IPS-15b (cell line): ENCODE data around the gene TENT5C.

Experiments
- H3K27me3 ChIP-seq: one replicate; pipeline ENCODE4 v1.6.1; 2013; ENCODE audit warnings: low read length; ENCODE audit not compliant: control insufficient read depth, insufficient read depth
- H3K36me3 ChIP-seq: one replicate; pipeline ENCODE4 v1.6.1; 2013; ENCODE audit warnings: low read length; ENCODE audit not compliant: control insufficient read depth, insufficient read depth
- H3K4me1 ChIP-seq: one replicate; pipeline ENCODE4 v1.6.1; 2013; ENCODE audit warnings: mild to moderate bottlenecking, low read length; ENCODE audit not compliant: control insufficient read depth, insufficient read depth
- H3K4me3 ChIP-seq: one replicate; pipeline ENCODE4 v1.5.1; 2013; ENCODE audit warnings: low read depth, low read length
- H3K9ac ChIP-seq: one replicate; pipeline ENCODE4 v1.6.1; 2013; ENCODE audit warnings: low read depth, mild to moderate bottlenecking, low read length
- H3K9me3 ChIP-seq: one replicate; pipeline ENCODE4 v1.6.1; 2013; ENCODE audit warnings: mild to moderate bottlenecking, low read length; ENCODE audit not compliant: control insufficient read depth, insufficient read depth

Gene TENT5C

DNA sequence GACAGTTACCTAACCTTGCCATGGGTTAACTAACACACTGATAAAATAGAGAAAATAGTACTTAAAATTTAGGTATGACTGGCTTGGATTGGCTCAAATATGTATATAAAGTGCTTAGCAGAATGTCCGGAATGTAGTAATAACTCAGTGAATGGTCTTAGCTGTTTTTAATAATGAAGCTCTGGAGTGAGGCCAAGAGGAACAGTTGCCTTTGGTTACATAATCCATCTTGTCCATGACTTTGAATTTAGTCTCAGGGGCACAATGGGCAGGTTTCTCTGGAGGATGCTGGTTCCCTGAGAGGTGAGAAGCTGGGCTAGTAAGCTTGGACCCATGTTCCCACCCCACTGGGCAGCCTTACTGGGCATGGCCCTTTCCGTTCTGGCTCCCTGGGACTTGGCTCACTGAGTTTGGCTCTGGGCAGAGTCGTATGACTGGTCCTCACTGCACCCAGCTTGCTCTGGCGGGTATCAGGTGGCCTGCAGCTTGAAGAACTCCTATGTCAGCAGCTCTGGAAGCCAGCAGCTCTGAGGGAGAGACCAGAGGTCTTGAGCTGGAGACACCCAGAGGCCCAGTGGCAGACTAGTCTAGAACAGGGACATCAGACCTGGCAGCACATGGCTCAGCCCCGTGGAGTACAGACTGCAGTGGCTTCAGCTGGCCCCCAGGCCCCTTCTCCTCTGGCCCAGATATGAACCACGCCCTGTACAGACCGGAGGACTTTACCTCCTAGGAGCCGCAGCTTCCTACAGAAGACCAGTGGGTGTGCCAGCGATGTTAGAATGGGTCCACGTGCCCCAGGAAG is 40.4 kb downstream of the TENT5C start:
- H3K4me1 ChIP-seq: no peaks in the 10 kb centered on the region
- no peaks in the 10 kb centered on the region for H3K27me3 ChIP-seq
- H3K9me3 ChIP-seq: no peaks in the 10 kb centered on the region
- no peak overlapping the region for H3K4me3 ChIP-seq
- H3K36me3 ChIP-seq: no peaks in the 10 kb centered on the region
- H3K9ac ChIP-seq: no peak overlapping the region

DNA sequence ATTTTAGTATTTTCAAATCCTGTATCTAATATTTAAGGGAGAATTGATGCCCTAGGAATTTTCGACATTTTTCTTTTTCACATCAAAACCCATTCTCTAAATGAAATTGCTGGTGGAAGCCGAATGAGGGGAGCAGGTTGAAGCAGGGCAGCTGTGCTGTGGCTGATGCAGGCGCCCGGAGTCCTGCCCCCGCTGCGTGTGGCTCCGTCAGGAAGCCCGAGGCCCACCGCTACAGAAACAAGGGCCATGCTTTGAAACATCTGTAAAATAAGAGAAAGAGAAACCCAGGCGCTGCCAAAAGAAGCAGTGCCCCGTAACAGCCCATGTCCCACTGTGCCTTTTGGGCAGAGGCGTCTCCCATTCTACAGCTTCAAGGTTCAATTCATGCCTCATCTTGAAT is 41.1 kb downstream of the TENT5C start:
- H3K9ac ChIP-seq: no peak overlapping the region
- H3K27me3 ChIP-seq: no peaks in the 10 kb centered on the region
- no peak overlapping the region for H3K4me3 ChIP-seq
- no peaks in the 10 kb centered on the region for H3K4me1 ChIP-seq
- H3K9me3 ChIP-seq: no peaks in the 10 kb centered on the region
- no peaks in the 10 kb centered on the region for H3K36me3 ChIP-seq

DNA sequence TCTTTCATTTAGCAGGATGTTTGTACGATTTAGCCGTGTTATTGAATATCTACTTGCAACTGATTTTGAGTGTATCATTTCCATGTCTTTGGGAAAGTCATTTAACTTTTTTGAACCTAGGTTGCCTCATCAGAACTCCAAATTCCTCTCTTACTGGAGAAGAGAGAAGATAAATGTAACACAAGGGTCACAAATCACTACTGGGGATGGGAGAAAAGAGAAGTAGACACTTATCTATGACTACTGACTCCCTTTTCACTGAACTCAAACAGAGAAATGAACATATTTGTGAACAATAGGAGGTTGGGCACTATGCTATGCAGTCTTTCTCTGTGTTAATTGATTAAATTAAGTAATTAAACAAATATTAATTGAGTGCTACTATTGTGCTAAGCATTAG is 42.2 kb downstream of the TENT5C start:
- Histone ChIP-seq H3K27me3 (no peaks in the 10 kb centered on the region), H3K36me3 (no peaks in the 10 kb centered on the region), H3K4me3 (no peak overlapping the region), H3K9ac (no peak overlapping the region), H3K4me1 (no peaks in the 10 kb centered on the region), H3K9me3 (no peaks in the 10 kb centered on the region)

DNA sequence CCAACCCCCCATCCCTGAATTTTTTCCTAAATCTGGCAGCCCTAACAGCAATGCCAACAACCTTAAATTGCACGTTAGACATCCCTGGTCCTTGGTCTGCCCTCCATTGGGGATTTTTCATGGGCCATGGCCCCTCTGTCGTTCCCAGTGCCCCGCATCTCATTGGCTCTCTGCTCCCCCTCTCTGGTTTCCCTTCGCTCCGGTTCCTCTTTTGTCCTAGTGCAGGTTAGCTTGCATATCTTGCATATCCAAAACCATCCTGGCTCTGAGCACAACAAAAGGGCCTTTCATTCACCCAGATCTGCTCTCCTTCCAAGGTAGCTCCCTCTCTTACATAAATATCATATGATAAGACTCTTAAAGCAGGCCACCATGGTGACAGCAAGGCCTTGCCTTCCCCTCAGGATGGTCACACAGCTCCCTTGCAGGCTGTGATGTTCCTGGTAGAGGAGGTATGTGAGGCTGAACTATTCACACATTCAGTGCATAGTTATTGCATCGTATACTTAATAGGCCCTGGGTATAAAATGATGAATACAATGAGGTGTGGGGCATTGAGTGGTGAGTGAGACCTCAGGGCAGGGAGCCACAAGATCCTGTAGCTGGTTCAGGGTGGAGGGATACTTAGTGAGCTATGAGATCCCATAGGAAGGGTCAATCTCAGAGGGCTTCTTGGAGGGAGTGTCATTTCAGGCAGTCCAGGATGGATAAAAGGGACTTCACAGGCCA is 45.2 kb downstream of the TENT5C start:
- no peak overlapping the region for H3K9ac ChIP-seq
- no peaks in the 10 kb centered on the region for H3K36me3 ChIP-seq

DNA sequence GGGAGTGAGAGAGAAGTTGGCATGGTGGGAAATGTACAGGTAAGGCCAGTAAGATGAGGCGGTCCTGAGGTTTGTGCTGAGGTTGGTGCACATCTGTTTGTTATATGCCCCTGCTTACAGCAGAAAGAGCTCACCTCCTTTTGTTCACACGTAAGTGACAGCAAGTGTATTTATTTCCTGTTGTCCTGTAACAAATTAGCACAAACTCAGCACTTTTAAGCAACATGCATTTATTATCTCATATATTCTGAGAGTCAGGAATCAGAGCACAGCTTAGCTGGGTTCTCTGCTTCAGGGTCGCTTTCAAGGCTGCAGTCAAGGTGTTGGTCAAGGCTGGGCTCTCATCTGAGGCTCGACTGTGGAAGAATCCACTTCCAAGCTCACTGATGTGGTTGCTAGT is 45.8 kb downstream of the TENT5C start:
- Histone ChIP-seq H3K4me3 (no peak overlapping the region), H3K27me3 (no peaks in the 10 kb centered on the region), H3K36me3 (no peaks in the 10 kb centered on the region), H3K9me3 (no peaks in the 10 kb centered on the region), H3K9ac (no peak overlapping the region), H3K4me1 (peaks cover under 1% of the 10 kb centered on the region)

More for the DNA sequence above, 45.2 kb downstream of the TENT5C start:
- Histone ChIP-seq H3K4me1 (no peaks in the 10 kb centered on the region), H3K27me3 (no peaks in the 10 kb centered on the region), H3K4me3 (no peak overlapping the region), H3K9me3 (no peaks in the 10 kb centered on the region)

DNA sequence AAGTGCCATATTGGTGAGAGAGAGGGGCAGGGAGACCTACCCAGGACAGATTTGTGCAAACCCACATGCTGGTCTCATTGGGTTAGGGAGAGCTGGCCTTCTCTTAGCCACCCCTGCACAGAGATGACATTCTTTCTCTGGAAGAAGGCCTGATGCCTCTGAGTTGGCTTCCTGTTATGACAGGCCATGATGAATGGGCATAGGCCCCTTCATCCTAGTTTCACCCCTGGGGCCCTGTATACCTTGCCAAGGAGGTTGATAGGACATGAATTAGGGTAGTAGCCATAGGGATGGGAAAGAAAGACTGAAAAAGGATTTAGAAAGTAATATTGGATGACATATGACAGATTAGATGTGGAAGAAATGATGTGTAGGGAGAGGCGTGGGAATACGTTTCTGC is 46.6 kb downstream of the TENT5C start:
- Histone ChIP-seq H3K4me1 (peaks cover 6% of the 10 kb centered on the region), H3K4me3 (no peak overlapping the region), H3K9me3 (no peaks in the 10 kb centered on the region), H3K36me3 (no peaks in the 10 kb centered on the region), H3K27me3 (no peaks in the 10 kb centered on the region), H3K9ac (no peak overlapping the region)

DNA sequence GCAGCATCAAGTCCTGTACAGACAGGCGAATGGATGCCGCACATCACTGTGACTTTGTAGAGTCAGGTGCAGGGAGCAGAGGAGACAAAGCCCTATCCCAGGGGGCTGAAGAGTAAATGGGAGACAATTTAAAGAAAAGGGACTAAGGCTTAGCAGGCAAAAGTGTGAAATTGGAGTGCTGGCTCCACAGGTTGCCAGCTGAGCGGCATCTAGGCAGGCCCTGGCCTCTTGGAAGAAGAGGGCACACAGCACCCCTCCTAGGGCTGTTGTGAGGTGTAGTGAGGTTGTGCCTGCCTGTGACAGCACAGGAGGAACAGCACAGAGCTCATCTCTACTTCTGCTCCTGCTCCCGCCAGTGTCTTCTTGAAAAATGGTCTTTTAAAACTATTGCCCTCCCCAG is 47.3 kb downstream of the TENT5C start:
- Histone ChIP-seq H3K27me3 (no peaks in the 10 kb centered on the region), H3K4me3 (no peak overlapping the region), H3K36me3 (no peaks in the 10 kb centered on the region), H3K9me3 (no peaks in the 10 kb centered on the region), H3K4me1 (peaks cover 6% of the 10 kb centered on the region), H3K9ac (no peak overlapping the region)

DNA sequence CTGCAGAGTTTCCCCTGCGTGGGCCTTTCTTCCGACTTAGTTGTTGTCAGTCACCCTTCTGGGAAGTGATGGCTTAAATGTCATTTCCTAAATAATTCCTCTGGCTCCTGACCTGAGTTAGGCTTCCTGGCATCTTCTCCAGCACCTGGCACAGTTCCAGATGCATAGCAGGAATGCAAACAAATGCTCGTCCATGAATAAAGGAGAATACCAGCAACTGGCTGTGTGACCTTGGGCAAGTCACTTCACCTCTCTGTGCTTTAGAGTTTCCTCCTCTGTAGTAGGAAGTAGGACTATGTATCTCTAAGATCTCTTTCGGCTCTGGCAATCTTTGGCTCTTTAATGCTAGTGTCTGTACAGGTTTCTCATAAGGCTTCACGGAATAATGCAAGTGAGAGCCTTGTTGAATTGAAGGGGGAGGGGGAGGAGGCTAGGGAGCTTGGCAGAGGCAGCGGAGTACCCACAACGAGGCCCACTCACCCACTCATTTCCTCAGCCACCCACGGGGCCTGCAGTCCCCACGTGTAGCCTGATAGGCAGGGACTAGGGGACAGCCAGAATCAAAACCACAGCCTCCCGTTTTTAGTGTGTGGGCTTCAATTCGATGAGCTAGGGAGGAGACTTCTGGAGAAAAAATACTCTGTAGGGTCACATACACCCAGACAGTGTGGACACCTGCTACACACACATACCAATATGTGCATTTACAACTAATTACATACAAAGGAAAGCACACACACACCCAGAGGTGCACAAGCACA is 48.1 kb downstream of the TENT5C start:
- Histone ChIP-seq H3K27me3 (no peaks in the 10 kb centered on the region), H3K4me1 (peaks cover 6% of the 10 kb centered on the region), H3K9ac (no peak overlapping the region), H3K36me3 (no peaks in the 10 kb centered on the region), H3K9me3 (no peaks in the 10 kb centered on the region), H3K4me3 (no peak overlapping the region)

DNA sequence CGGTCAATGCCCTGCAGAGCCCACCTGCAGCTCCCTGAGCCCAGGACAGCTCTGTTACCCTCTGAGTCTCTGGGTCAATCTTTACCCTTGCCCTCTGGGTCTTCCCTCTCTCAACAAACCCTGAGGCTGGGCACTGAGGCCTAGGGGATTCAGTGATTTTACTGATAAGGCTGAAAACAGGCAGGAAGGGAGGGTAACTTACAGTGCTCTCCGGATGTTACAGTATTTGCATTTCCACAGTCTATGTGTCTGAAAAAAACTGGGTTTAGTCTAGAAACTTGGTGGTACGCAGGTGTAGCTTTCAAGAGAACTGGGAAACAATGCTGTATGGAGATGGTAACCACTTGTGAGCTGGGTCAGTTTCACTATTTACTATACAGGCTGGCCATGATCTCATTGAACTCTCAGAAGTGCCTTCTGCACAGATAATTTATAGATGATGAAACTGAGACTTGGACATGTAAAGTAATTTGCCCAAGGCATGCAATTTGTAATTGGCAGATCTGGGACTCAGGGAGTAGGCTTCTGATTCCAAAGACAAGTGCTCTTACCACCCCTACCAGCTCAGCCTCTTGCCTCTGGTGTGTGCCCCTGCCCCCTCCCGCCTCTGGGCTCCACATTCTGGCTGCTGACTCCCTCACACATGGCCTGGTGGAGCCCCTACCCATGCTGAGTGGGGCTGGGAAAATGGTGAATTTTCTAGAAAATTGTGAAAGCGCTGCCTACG is 48.8 kb downstream of the TENT5C start:
- Histone ChIP-seq H3K9ac (no peak overlapping the region), H3K27me3 (no peaks in the 10 kb centered on the region), H3K9me3 (no peaks in the 10 kb centered on the region), H3K36me3 (no peaks in the 10 kb centered on the region), H3K4me3 (no peak overlapping the region), H3K4me1 (peaks cover 6% of the 10 kb centered on the region)

DNA sequence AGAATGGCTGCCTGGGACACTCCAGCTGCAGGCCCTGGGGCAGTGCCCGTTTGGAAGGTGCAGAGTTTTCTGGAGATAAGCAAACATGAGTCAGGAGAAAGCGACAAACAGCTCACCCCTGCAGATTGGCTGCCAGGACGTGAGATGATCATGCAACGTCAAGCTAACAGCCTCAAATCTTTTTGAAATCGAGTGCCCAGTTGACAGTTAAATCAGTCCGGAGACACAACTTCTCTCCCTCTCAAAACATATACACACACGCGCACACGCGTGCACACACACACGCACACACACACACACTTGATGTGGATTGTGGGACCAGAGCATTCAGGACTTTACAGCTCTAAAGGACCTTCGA is 49.4 kb downstream of the TENT5C start:
- Histone ChIP-seq H3K36me3 (no peaks in the 10 kb centered on the region), H3K9ac (no peak overlapping the region), H3K4me1 (peaks cover 6% of the 10 kb centered on the region), H3K9me3 (no peaks in the 10 kb centered on the region), H3K27me3 (no peaks in the 10 kb centered on the region), H3K4me3 (no peak overlapping the region)

DNA sequence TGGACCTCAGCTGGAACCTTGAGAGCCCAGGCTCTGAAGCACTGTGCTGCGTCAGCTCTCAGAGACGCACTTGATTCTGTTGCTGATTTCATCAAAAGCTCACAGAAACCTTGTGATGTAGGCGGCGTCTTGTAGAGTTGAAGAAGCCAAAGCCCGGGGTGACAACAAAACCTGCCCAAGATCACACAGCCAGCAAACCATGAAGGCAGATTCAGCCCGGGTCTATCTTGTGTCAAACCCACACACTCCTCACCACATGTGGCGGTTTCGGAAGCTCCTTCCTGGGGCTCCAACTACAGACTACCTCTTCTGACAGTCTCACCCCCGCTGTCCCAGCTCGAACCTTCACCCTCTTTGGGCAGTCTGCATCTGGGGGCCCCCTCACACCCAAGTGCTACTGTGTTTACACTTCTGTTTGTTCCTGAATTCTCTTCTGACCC is 50.4 kb downstream of the TENT5C start:
- H3K4me1 ChIP-seq: peaks cover 6% of the 10 kb centered on the region
- no peaks in the 10 kb centered on the region for H3K9me3 ChIP-seq
- no peak overlapping the region for H3K4me3 ChIP-seq
- H3K9ac ChIP-seq: no peak overlapping the region
- no peaks in the 10 kb centered on the region for H3K27me3 ChIP-seq
- H3K36me3 ChIP-seq: no peaks in the 10 kb centered on the region
